GM19372 (cell line): ENCODE results near the gene EQTN.
"Not testable (repeated sequence)": the region's sequence is repeated elsewhere in the genome, so short reads cannot be mapped to it uniquely, and the experiment has no call there.

ENCODE experiments used
- ATAC-seq: cut with Tn5 transposase; IDR thresholded peaks from one replicate; pipeline ENCODE4 v1.9.1; 2021; ENCODE audit warnings: mild to moderate bottlenecking, low read depth, moderate library complexity; ENCODE audit not compliant: unreplicated experiment

The EQTN gene

GRCh38 chr9:27303219-27303618, 6.3 kb upstream of the EQTN start:
- no peak for ATAC-seq

- no peak for ATAC-seq
Observed at GRCh38 chr9:27293996-27294395, 3.0 kb downstream of the EQTN start.

DNA sequence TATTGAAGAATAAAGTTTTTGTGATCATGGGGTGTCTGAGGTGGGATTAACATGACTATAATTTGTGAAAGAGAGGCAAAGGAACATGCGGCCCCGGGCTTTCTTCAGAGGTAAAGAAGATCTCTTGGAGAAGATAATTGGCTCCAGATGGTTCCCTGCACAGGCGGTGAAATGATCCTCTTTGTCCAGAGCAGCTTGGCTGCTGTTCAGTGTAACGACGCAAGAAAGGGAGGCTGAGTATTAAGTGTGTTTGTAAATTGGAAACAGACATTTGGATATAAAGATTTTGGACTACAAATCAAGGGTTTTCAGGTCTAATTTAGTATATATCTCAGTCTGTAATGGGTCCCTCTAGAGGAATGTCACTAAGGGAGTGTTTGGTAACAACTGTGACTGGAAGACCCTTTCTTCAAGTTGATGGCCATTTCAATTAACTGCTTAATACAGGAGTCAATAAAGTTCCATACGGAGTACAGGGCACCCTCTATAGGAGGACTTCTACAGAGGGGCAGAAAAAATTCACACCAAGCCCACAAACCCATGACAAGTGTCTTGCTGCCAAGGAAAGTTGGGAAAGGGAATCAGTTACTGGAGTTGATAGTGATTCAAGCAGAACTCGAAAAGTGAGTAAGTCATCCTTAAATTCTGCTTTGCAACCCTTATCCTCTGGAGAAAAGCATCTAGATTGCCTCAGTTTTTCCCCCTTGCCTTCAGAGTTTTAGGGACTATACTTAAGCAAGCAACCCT, 4.1 kb downstream of the EQTN start:
- ATAC-seq, result no peak

DNA sequence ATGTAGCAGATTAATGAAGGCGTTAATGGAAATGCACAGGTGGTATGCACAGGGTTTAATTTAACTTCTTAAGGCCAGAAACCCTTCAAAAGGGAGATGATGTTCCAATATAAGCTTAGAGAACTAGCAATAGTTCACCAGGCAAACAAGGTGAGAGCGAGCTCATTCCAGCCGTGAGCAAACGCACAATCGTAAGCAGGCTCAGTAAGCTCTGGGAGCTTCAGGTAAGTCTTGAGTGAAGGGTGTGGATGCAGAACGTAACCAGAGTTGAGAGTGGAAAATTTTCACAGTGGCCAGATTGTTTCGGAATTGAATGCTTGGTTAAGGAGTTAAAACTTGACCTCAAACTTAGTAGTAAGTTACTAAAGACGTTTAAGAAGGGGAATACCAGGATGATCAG, 5.7 kb downstream of the EQTN start:
- no peak for ATAC-seq

DNA sequence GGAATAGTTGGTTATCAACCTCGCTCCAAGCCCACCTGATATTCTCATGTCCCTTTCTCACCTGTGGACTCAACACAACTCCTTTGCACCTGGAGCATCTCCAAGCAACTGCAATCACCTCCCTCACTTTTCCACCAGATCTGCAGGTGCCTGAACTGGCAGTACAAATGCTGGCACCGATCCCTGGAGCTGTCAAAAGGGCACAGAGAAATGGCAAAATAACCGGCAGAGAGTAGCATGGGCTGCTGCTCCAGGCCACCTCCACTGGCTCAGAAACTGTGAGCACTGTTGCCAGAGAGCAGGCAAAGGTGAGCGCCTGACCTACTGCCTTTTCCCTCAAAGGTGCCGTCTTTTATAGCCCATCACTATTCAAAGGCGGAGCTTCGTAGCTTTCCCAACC, 14.7 kb downstream of the EQTN start:
- ATAC-seq, result no peak

- no peak for ATAC-seq
Observed at GRCh38 chr9:27280860-27281259, 16.1 kb downstream of the EQTN start.

DNA sequence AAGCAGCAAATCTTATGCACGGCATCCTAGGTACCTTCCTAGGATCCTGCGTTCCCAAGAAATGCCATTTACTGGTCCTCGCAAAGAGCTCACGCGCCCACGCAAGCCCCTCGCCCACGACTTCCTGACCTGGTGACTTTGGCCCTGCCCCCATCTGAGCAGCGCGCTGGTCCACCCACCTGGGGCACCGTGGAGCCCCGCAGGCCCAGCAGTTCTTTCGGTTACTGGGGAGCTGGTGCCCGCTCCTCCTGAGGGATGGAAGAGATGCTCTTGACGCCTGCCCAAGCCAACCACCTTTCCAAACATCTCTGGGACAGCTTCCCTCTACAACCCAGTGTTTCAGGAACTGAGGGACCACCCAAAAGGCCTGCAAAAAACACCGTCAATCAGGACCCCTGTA, 16.7 kb downstream of the EQTN start:
- no peak for ATAC-seq

- no peak for ATAC-seq
Observed at GRCh38 chr9:27279611-27280010, 17.3 kb downstream of the EQTN start.

GRCh38 chr9:27278374-27278773, 18.6 kb downstream of the EQTN start:
- ATAC-seq, result no peak

GRCh38 chr9:27276193-27277030, 20.5 kb downstream of the EQTN start:
- no peak for ATAC-seq

GRCh38 chr9:27273186-27273585, 23.8 kb downstream of the EQTN start:
- ATAC-seq, result no peak

DNA sequence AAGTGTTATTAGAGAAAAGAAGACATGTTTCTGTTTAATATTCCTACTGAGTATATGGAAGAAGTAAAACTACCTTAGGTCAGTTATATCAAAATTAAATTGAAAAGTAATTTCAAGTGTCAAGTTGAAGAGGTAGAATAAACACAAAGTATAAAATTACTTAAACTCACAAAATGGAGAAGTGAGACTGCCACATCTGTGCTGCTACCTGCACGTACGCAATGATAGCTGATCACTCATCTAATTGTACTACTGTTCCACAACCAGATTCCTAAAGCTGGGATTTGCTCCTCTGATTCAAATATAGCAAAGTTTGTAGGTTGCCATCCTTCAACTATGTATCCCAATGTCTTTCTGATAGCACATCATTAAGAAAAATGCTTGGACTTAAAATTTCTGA, 24.8 kb downstream of the EQTN start:
- no peak for ATAC-seq

DNA sequence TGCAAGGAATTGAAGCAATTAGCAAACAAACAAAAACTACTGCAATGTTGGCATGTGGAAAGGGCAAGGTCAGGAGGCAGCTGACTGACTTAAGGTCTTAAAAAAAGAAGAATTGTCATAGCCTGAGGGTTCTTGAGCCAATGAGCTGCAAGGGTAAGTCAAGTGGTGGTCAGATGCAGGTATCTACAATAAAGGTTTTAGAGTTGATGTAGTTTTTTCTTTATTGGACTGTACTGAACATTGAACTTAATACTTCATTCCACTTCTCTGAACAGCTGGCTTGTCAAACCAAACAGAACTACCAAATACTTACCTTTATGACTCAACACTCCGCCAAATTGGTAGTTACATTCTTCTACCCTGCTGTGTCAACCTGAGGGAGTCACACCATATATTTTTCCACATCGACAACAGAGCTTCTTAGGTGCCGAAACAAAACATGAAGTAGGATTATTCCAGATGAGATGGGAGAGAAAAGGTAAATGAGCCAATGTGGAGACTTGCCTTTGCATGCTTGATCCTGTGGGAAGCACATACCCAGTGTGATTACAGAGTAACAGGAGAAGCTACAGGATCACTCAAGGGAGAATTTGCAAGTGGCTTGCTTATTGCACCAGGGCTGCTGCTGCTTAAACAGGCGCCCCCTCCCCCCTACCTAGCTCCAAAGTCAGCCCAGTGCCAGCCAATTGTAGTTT, 35.3 kb downstream of the EQTN start:
- no peak for ATAC-seq

DNA sequence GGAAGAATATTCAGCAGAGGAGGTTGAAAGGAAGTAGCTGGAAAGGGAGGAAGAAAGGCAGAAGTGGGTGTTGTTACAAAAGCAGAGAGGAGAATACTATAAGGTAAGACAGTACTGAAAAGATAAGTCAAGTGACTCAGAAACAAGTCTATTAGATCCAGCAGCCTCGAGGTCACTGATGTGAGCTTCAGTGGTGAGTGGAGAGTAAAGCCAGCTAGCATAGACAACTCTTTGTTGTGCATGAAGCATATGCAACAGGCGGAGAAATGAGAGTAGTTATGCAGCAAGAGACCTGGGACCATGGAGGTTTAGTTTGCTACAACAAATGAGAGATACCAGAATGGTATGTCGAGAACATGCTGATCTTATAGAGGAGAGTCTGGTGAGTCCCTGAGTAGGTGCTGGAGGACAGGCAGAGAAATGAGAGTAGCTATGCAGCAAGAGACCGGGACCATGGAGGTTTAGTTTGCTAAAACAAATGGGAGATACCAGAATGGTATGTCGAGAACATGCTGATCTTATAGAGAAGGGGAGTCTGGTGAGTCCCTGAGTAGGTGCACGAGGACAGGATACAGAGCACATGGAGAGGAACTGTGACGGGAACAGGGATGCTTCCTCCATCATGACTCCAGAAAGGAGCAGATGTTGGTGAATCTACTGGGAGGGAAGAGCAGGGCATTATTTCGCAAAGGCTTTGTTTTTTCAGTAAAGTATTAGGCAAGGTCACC, 36.0 kb downstream of the EQTN start:
- no peak for ATAC-seq

GRCh38 chr9:27258662-27259061, 38.3 kb downstream of the EQTN start:
- no peak for ATAC-seq

- ATAC-seq, result no peak
Observed at GRCh38 chr9:27248702-27249101, 48.2 kb downstream of the EQTN start.

DNA sequence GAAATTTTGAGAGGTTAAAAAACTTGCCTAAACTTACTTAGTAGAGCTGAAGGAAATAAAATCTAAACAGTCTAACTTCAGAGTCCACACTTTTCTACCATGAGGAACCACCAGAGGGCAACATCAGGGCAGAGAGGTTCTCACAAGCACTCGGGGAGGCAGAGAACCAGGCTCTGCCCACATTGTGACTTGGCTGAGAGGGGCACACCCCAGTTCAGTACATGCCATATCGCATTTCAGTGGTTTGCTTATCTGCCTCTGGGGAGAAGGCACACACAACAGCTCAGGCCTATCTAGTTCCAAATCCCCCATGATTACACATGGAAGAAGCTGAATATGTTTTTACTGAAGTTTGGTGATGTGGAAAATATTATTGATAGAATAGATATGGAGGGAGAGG, 49.2 kb downstream of the EQTN start:
- ATAC-seq, result peak; percentile 65

DNA sequence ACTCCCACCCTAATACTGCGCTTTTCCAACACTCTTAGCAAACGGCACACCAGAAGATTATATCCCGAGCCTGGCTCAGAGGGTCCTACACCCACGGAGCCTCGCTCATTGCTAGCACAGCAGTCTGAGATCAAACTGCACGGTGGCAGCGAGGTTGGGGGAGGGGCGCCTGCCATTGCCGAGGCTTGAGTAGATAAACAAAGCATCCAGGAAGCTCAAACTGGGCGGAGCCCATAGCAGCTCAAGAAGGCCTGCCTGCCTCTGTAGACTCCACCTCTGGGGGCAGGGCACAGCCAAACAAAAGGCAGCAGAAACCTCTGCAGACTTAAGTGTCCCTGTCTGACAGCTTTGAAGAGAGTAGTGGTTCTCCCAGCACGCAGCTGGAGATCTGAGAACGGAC, 57.3 kb downstream of the EQTN start:
- not testable (repeated sequence) for ATAC-seq
